GM12878 (cell line): ENCODE data around the gene GET3. TPM values are rescaled to one million over a fixed set of nuclear protein-coding genes. Genes with fewer than 3 reads are reported as not detected.

ENCODE experiments used
- ATAC-seq: fragments of 200-7000 bp; cut with Tn5 transposase; 3 replicates; pipeline ENCODE4 v1.9.1; 2020; ENCODE audit warnings: mild to moderate bottlenecking, moderate library complexity
- BruUV-seq: library from RNA; stranded (reverse); fragments of 400-500 nt; replicated peaks from 2 replicates; lab custom pipeline; 2021; lab: Mats Ljungman, UMichigan
- CTCF ChIA-PET: fragments of 300-600 bp; sonication (Branson Sonifier 250); formaldehyde crosslinking; extraction: SDS; loops from one replicate; lab custom pipeline; 2021; ENCODE audit warnings: inconsistent platforms; lab: Yijun Ruan, JAX
- POLR2A ChIA-PET: fragments of 350-600 bp; formaldehyde crosslinking; extraction: SDS; loops from one replicate; lab custom pipeline; 2021; ENCODE audit warnings: inconsistent platforms; lab: Charles Lee
- RAD21 ChIA-PET: fragments of 300-600 bp; sonication (Branson Sonifier 250); formaldehyde crosslinking; loops from one replicate; lab custom pipeline; 2023; ENCODE audit warnings: antibody characterized with exemption; ENCODE audit not compliant: unreplicated experiment; lab: Charles Lee
- SMC1A ChIA-PET: fragments of 300-600 bp; sonication (Branson Sonifier 250); formaldehyde crosslinking; loops from one replicate; lab custom pipeline; 2023; ENCODE audit not compliant: unreplicated experiment, uncharacterized antibody; lab: Charles Lee
- DNase-seq: peaks from one replicate; pipeline ENCODE4 v3.0.0-alpha.2; 2011; ENCODE audit warnings: low read depth, low spot score
- FAIRE-seq: peaks from 3 replicates; lab custom pipeline; 2011; peaks lifted over from hg19 to GRCh38; lab: Jason Lieb, UNC
- H2AFZ ChIP-seq: 2 replicates; pipeline ENCODE4 v1.6.0; 2011; ENCODE audit warnings: low read depth, low read length, control low read depth; ENCODE audit not compliant: control insufficient read depth
- H3K27ac ChIP-seq: 2 replicates; pipeline ENCODE4 v1.5.1; 2011; ENCODE audit warnings: control low read depth; ENCODE audit not compliant: control insufficient read depth, insufficient read depth
- H3K27me3 ChIP-seq, 2 experiments: replicated peaks in 1 of 2; 2 replicates each; pipeline versions ENCODE4 v1.6.0 to v1.6.1; 2011; ENCODE audit warnings: low read length in 1 of 2; ENCODE audit not compliant: control insufficient read depth in 2 of 2, insufficient read depth in 2 of 2
- H3K36me3 ChIP-seq, 2 experiments: 2 replicates each; pipeline ENCODE4 v1.5.1; 2011; ENCODE audit warnings: low read length in 1 of 2; ENCODE audit not compliant: control insufficient read depth in 2 of 2, insufficient read depth in 2 of 2
- H3K4me1 ChIP-seq: 2 replicates; pipeline ENCODE4 v1.6.1; 2011; ENCODE audit warnings: mild to moderate bottlenecking, low read length, moderate library complexity, mixed read lengths; ENCODE audit not compliant: control insufficient read depth, insufficient read depth
- H3K4me2 ChIP-seq: 2 replicates; pipeline ENCODE4 v1.6.0; 2011; ENCODE audit warnings: control low read depth; ENCODE audit not compliant: control insufficient read depth, insufficient read depth
- H3K4me3 ChIP-seq: fragments of 200-600 bp; sonication (generic); 2 replicates; pipeline ENCODE4 v1.5.1; 2016
- H3K79me2 ChIP-seq: 2 replicates; pipeline ENCODE4 v1.6.0; 2011; ENCODE audit warnings: low read length; ENCODE audit not compliant: control insufficient read depth, insufficient read depth
- H3K9ac ChIP-seq: 2 replicates; pipeline ENCODE4 v1.8.0; 2011; ENCODE audit warnings: low read length, control low read depth, mixed read lengths; ENCODE audit not compliant: control insufficient read depth, insufficient read depth
- H3K9me3 ChIP-seq: replicated peaks from 3 replicates; pipeline ENCODE4 v1.5.1; 2011; ENCODE audit warnings: mild to moderate bottlenecking, low read length; ENCODE audit not compliant: control insufficient read depth, insufficient read depth
- H4K20me1 ChIP-seq: 2 replicates; pipeline ENCODE4 v1.6.0; 2011; ENCODE audit not compliant: control insufficient read depth, insufficient read depth
- BACH1 ChIP-seq: fragments of 450-650 bp; IDR thresholded peaks from 2 replicates; pipeline ENCODE4 v1.6.1; 2017; ENCODE audit warnings: mild to moderate bottlenecking, borderline replicate concordance
- BHLHE40 ChIP-seq, 2 experiments: fragments of 450-650 bp in 1 of 2; IDR thresholded peaks; 2 replicates each; pipeline ENCODE4 v1.6.1; 2011 to 2017; ENCODE audit warnings: low read depth in 2 of 2, borderline replicate concordance in 1 of 2, improper control_type of control experiment in 1 of 2, low read length in 1 of 2, mild to moderate bottlenecking in 1 of 2
- DPF2 ChIP-seq: fragments of 450-650 bp; IDR thresholded peaks from 2 replicates; pipeline ENCODE4 v1.6.1; 2017; ENCODE audit warnings: mild to moderate bottlenecking
- IKZF2 ChIP-seq, 2 experiments: fragments of 450-650 bp; IDR thresholded peaks; 2 replicates each; pipeline ENCODE4 v1.6.1; 2017; ENCODE audit warnings: mild to moderate bottlenecking in 2 of 2, moderate library complexity in 2 of 2
- IRF4 ChIP-seq: IDR thresholded peaks from 2 replicates; pipeline ENCODE4 v1.6.1; 2011; ENCODE audit warnings: low read depth, low read length
- NKRF ChIP-seq: fragments of 450-650 bp; conservative IDR thresholded peaks from 2 replicates; pipeline ENCODE4 v1.6.1; 2017; ENCODE audit warnings: mild to moderate bottlenecking, moderate library complexity
- NR2C2 ChIP-seq: IDR thresholded peaks from 2 replicates; pipeline ENCODE4 v1.6.1; 2011; ENCODE audit warnings: borderline replicate concordance, low read depth; ENCODE audit not compliant: control insufficient read depth, insufficient read length
- NR2F1 ChIP-seq: fragments of 450-650 bp; conservative IDR thresholded peaks from 2 replicates; pipeline ENCODE4 v1.6.1; 2017; ENCODE audit warnings: mild to moderate bottlenecking
- RAD21 ChIP-seq: IDR thresholded peaks from 2 replicates; pipeline ENCODE4 v1.6.1; 2011; ENCODE audit warnings: mild to moderate bottlenecking, low read depth, low read length, moderate library complexity; ENCODE audit not compliant: insufficient read depth
- WGBS: methylation state at CpG from one replicate; pipeline ENCODE4 v1.1.6; 2016; ENCODE audit warnings: low lambda C conversion rate; ENCODE audit not compliant: insufficient replicate concordance, insufficient coverage; ENCODE audit errors: missing lambda C conversion rate; 5-methylcytosine and 5-hydroxymethylcytosine counted together
- in situ Hi-C: fragments of 300-500 bp; cut with MboI; formaldehyde crosslinking; loops from 9 replicates; pipeline ENCODE4 v1.14.3; 2018; ENCODE audit warnings: mixed read lengths
- intact Hi-C: fragments of 100-400 bp; cut with micrococcal nuclease; formaldehyde crosslinking; loops from one replicate; pipeline ENCODE4 v1.14.2; 2022; ENCODE audit not compliant: unreplicated experiment
- polyA plus RNA-seq, 11 experiments: library from polyadenylated mRNA; depleted of rRNA in 4 of 11; unstranded in 6 of 11; stranded (reverse) in 5 of 11; fragments of >200 nt; fragmentation: Nextera tagmentation in 4 of 11; fragmentation: Illumina TruSeq in 1 of 11; extraction: Ambion mirVana in 4 of 11; extraction: Trizol in 1 of 11; gene quantifications; 1 replicate in 1 of 11; 2 replicates in 10 of 11; pipeline versions ENCODE4 v1.2.1 to v1.2.3, GENCODE V29; 2011 to 2016; ENCODE audit warnings: inconsistent platforms in 2 of 11, missing spikeins in 2 of 11, low read depth in 1 of 11
- total RNA-seq, 4 experiments: library from RNA; depleted of rRNA in 3 of 4; stranded (reverse); fragments of >200 nt in 3 of 4; fragmentation: Illumina TruSeq in 1 of 4; extraction: Trizol in 1 of 4; gene quantifications; 2 replicates each; pipeline versions ENCODE4 v1.2.1 to v1.2.3, GENCODE V29; 2013 to 2021

The GET3 gene
- total and polyA plus RNA-seq, 10 of the 15 experiments (the other 5 are each of a cell fraction or from before 2014, with no cell fraction given): 14.5 to 144 (median 97.2) TPM

- no peak for TF ChIP-seq BHLHE40 (IDR thresholded peaks at IDR 0.05; ENCODE audit: borderline replicate concordance in 1 of 2, low read depth in 2 of 2, low read length in 1 of 2)
- TF ChIP-seq RAD21: no peak
- SMC1A ChIA-PET: no interaction called here
- 88% methylated on average over 10 of the region's 10 CpGs for WGBS
- no TSS peak for BruUV-seq
- FAIRE-seq: no peak
- H3K36me3 ChIP-seq: peaks cover 13 to 15% of the 10 kb centered on the region in 2 experiments
- ATAC-seq: no peak
- H3K9ac ChIP-seq: peak overlapping the region; percentile 81
- peak overlapping the region; percentile 98 for H3K4me3 ChIP-seq
- DNase-seq: no peak
- no peak overlapping the region for H3K27ac ChIP-seq
- POLR2A ChIA-PET: interaction anchor here (6.8 kb wide), 1 partner anchor 13 kb away, joined by 58 read pairs; the partner anchor contains the start of gene TRIR
- no peaks in the 10 kb centered on the region for H3K9me3 ChIP-seq
- intact Hi-C loops: no loop called here
- peaks cover 54% of the 10 kb centered on the region for H3K79me2 ChIP-seq
- H3K4me2 ChIP-seq: peak overlapping the region; percentile 56
- no peaks in the 10 kb centered on the region; the same call in 1 of the 2 replicates for H4K20me1 ChIP-seq
- H3K4me1 ChIP-seq: peaks cover 8% of the 10 kb centered on the region; the same call in 1 of the 2 replicates
- no peaks in the 10 kb centered on the region for H3K27me3 ChIP-seq
- no peak overlapping the region for H2AFZ ChIP-seq
- CTCF ChIA-PET: interaction anchor here (0.9 to 5.4 kb wide), 4 partner anchors 13 to 76 kb away, joined by 3 to 30 read pairs (median 6); partner anchors contain the start of gene TRIR
- in situ Hi-C loops: no loop called here
- RAD21 ChIA-PET: no interaction called here
These were observed 17.0 kb upstream of the GET3 start for GRCh38 chr19:12720296-12720695.

- SMC1A ChIA-PET: interaction anchor here (0.6 to 5.1 kb wide), 4 partner anchors 12 to 37 kb away, joined by 3 to 28 read pairs (median 4); partner anchors contain the start of genes GET3 and TRIR
These were observed 16.2 kb upstream of the GET3 start for GRCh38 chr19:12720851-12721655.

More at GRCh38 chr19:12720851-12721655, 16.2 kb upstream of the GET3 start:
- Histone ChIP-seq H4K20me1 (no peaks in the 10 kb centered on the region; the same call in 1 of the 2 replicates), H3K79me2 (peaks cover 54% of the 10 kb centered on the region), H3K27ac (peak overlapping the region; percentile 81), H3K27me3 (no peaks in the 10 kb centered on the region), H3K4me1 (peaks cover 8% of the 10 kb centered on the region; the same call in 1 of the 2 replicates), H2AFZ (no peak overlapping the region), H3K9ac (peak overlapping the region; percentile 81), H3K9me3 (no peaks in the 10 kb centered on the region), H3K4me3 (peak overlapping the region; percentile 98), H3K4me2 (peak overlapping the region; percentile 56), H3K36me3 (peaks cover 10 to 12% of the 10 kb centered on the region in 2 experiments)
- TF ChIP-seq NKRF (peak; percentile 40; the same call in 1 of the 2 replicates), NR2C2 (no peak), NR2F1 (peak; percentile 20; the same call in 1 of the 2 replicates), BHLHE40 (IDR thresholded peaks at IDR 0.05; ENCODE audit: borderline replicate concordance in 1 of 2, low read depth in 2 of 2, low read length in 1 of 2) (0 out of 4 replicates have a peak, but pooled peaks of 1 of the 2 experiments have one; percentile 6), BACH1 (peak; percentile 60; the same call in 1 of the 2 replicates), DPF2 (peak; percentile 34; the same call in 1 of the 2 replicates), IKZF2 (IDR thresholded peaks at IDR 0.05) (no peak), IRF4 (no peak)
- DNase-seq (no peak), FAIRE-seq (no peak), ATAC-seq (peak; percentile 8)
- RAD21 ChIA-PET: interaction anchor here (1.1 to 3.3 kb wide), 3 partner anchors 13 to 40 kb away, joined by 3 to 31 read pairs (median 5); partner anchors contain the start of genes DHPS and TRIR
- 2% methylated on average over 46 of the region's 59 CpGs for WGBS
- BruUV-seq: no TSS peak
- POLR2A ChIA-PET: interaction anchor here (1.0 to 6.8 kb wide), 3 partner anchors 12 to 78 kb away, joined by 3 to 58 read pairs (median 26); partner anchors contain the start of genes GET3 and TRIR
- intact Hi-C loops (no loop called here), in situ Hi-C loops (no loop called here)
- CTCF ChIA-PET: interaction anchor here (0.6 to 5.4 kb wide), 6 partner anchors 12 to 425 kb away, joined by 3 to 30 read pairs (median 3); partner anchors contain the start of genes GET3 and TRIR
